PC-9 (cell line): Measurements from ENCODE around the gene TVP23B. TPM values are rescaled to one million over a fixed set of nuclear protein-coding genes. Genes with fewer than 3 reads are reported as not detected.
A peak's percentile ranks its signal among the peaks of the same experiment; 100 is the strongest.
"Not testable (repeated sequence)": the region's sequence is repeated elsewhere in the genome, so short reads cannot be mapped to it uniquely, and the experiment has no call there.

Experiments used
- BruUV-seq: library from RNA; stranded (reverse); fragments of 400-500 nt; replicated peaks from 2 replicates; lab custom pipeline; 2021; lab: Mats Ljungman, UMichigan
- CTCF ChIA-PET: fragments of 300-600 bp; sonication (Branson Sonifier 250); formaldehyde crosslinking; loops from one replicate; lab custom pipeline; 2022; ENCODE audit warnings: antibody characterized with exemption; lab: Charles Lee
- POLR2A ChIA-PET: fragments of 300-600 bp; sonication (Branson Sonifier 250); formaldehyde crosslinking; loops from one replicate; lab custom pipeline; 2022; ENCODE audit warnings: antibody characterized with exemption; ENCODE audit not compliant: unreplicated experiment; lab: Charles Lee
- DNase-seq, 2 experiments: peaks; one replicate each; pipeline versions ENCODE4 v3.0.0 to v3.0.0-alpha.2; 2015 to 2022; ENCODE audit warnings: mixed read lengths in 1 of 2
- H2AFZ ChIP-seq: fragments of 200-600 bp; sonication (generic); 2 replicates; pipeline ENCODE4 v1.8.1; 2017; ENCODE audit warnings: antibody characterized with exemption
- H3F3A ChIP-seq: fragments of 200-600 bp; sonication (generic); 2 replicates; pipeline ENCODE4 v1.8.1; 2017; ENCODE audit warnings: antibody characterized with exemption, mild to moderate bottlenecking, low read depth; ENCODE audit not compliant: insufficient read depth
- H3K27ac ChIP-seq: fragments of 200-600 bp; sonication (generic); 2 replicates; pipeline ENCODE4 v1.6.1; 2016; ENCODE audit warnings: mixed run types
- H3K27me3 ChIP-seq: fragments of 200-600 bp; sonication (generic); 2 replicates; pipeline ENCODE4 v1.6.1; 2016; ENCODE audit warnings: low read depth, mixed run types; ENCODE audit not compliant: insufficient read depth
- H3K36me3 ChIP-seq: fragments of 200-600 bp; sonication (generic); 2 replicates; pipeline ENCODE4 v1.6.1; 2016; ENCODE audit warnings: low read depth, mixed run types
- H3K4me1 ChIP-seq: fragments of 200-600 bp; sonication (generic); replicated peaks from 2 replicates; pipeline ENCODE4 v1.6.1; 2016; ENCODE audit warnings: mixed run types; ENCODE audit not compliant: insufficient read depth
- H3K4me2 ChIP-seq: fragments of 200-600 bp; sonication (generic); 2 replicates; pipeline ENCODE4 v1.6.1; 2017; ENCODE audit warnings: mixed run types
- H3K4me3 ChIP-seq: fragments of 200-600 bp; sonication (generic); 2 replicates; pipeline ENCODE4 v1.6.1; 2016; ENCODE audit warnings: mixed run types
- H3K79me2 ChIP-seq: fragments of 200-600 bp; sonication (generic); 2 replicates; pipeline ENCODE4 v1.6.1; 2017; ENCODE audit warnings: low read depth, mixed run types
- H3K9me2 ChIP-seq: fragments of 200-600 bp; sonication (generic); 2 replicates; pipeline ENCODE4 v1.8.1; 2017; ENCODE audit warnings: mild to moderate bottlenecking; ENCODE audit not compliant: insufficient read depth
- H3K9me3 ChIP-seq: fragments of 200-600 bp; sonication (generic); 2 replicates; pipeline ENCODE4 v1.8.1; 2016; ENCODE audit warnings: low read depth; ENCODE audit not compliant: insufficient read depth
- H4K20me1 ChIP-seq: fragments of 200-600 bp; sonication (generic); 2 replicates; pipeline ENCODE4 v1.8.1; 2017; ENCODE audit not compliant: insufficient read depth
- intact Hi-C: fragments of 100-400 bp; cut with micrococcal nuclease; formaldehyde crosslinking; loops from one replicate; pipeline ENCODE4 v1.10.0; 2022; ENCODE audit not compliant: unreplicated experiment
- total RNA-seq: library from RNA; stranded (reverse); gene quantifications from 2 replicates; pipeline ENCODE4 v1.2.3, GENCODE V29; 2021
- TF ChIP-seq, protein P1 (sequence below): fragments of 200-600 bp; sonication (generic); conservative IDR thresholded peaks from 2 replicates; pipeline ENCODE4 v1.6.1; 2017; ENCODE audit warnings: mixed run types, antibody characterized with exemption, mild to moderate bottlenecking, moderate library complexity

TVP23B gene
- total RNA-seq, 1 experiment from 2014 or later: 56.4 TPM

DNA sequence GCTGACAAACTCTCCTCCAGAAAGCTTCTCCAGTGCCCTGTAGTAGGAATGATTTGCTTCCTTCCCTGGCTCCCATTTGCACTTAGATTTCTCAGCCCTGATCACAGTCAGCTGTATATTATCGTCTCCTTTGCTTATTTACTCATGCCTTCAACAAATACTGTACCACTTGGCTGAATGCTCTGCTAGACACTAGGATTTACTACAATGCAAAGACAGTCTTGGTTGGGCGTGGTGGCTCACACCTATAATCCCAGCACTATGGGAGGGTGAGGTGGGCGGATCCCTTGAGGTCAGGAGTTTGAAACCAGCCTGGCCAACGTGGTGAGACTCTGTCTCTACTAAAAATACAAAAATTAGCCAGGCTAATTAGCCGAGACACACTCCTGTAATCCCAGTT is 5.9 kb downstream of the TVP23B start:
- H3K9me3 ChIP-seq, H3K4me2 ChIP-seq, CTCF ChIA-PET, H3K4me3 ChIP-seq, BruUV-seq, H2AFZ ChIP-seq, intact Hi-C loops, H4K20me1 ChIP-seq, H3K27me3 ChIP-seq, H3F3A ChIP-seq, DNase-seq, H3K27ac ChIP-seq, H3K9me2 ChIP-seq: not testable (repeated sequence)
- H3K36me3 ChIP-seq: peaks cover 24% of the 10 kb centered on the region
- peaks cover 18% of the 10 kb centered on the region for H3K4me1 ChIP-seq
- POLR2A ChIA-PET: interaction anchor here (0.6 kb wide), 1 partner anchor 10 kb away, joined by 5 read pairs; no protein-coding TSS in a partner anchor
- H3K79me2 ChIP-seq: peaks cover 60% of the 10 kb centered on the region

DNA sequence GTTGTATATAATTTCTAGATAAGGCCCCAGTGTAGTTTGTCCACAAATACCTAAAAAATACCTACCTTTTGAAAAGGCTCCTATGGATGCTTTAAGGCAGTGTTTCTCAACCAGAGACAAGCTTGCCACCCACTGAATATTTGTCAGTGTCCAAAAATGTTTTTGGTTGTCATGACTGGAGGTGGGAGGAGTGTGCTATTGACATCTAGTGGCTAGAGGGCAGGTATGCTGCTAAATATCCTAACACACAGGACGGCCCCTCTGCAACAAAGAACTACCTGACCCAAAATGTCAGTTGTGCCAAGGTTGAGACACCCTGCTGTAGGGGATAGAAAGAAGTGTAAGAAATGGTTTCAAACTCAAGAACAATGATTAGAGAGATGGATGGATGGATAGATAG is 10.4 kb downstream of the TVP23B start:
- H3K9me3 ChIP-seq, H3K27me3 ChIP-seq, H4K20me1 ChIP-seq, DNase-seq, intact Hi-C loops, H3K4me3 ChIP-seq, POLR2A ChIA-PET, H2AFZ ChIP-seq, H3K4me1 ChIP-seq, H3K9me2 ChIP-seq, H3K27ac ChIP-seq, CTCF ChIA-PET, H3F3A ChIP-seq, H3K4me2 ChIP-seq, BruUV-seq: not testable (repeated sequence)
- H3K36me3 ChIP-seq: peaks cover 22% of the 10 kb centered on the region
- TF ChIP-seq, protein P1, sequence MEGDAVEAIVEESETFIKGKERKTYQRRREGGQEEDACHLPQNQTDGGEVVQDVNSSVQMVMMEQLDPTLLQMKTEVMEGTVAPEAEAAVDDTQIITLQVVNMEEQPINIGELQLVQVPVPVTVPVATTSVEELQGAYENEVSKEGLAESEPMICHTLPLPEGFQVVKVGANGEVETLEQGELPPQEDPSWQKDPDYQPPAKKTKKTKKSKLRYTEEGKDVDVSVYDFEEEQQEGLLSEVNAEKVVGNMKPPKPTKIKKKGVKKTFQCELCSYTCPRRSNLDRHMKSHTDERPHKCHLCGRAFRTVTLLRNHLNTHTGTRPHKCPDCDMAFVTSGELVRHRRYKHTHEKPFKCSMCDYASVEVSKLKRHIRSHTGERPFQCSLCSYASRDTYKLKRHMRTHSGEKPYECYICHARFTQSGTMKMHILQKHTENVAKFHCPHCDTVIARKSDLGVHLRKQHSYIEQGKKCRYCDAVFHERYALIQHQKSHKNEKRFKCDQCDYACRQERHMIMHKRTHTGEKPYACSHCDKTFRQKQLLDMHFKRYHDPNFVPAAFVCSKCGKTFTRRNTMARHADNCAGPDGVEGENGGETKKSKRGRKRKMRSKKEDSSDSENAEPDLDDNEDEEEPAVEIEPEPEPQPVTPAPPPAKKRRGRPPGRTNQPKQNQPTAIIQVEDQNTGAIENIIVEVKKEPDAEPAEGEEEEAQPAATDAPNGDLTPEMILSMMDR: peak; percentile 38; the same call in 1 of the 2 replicates
- peaks cover 36% of the 10 kb centered on the region for H3K79me2 ChIP-seq

DNA sequence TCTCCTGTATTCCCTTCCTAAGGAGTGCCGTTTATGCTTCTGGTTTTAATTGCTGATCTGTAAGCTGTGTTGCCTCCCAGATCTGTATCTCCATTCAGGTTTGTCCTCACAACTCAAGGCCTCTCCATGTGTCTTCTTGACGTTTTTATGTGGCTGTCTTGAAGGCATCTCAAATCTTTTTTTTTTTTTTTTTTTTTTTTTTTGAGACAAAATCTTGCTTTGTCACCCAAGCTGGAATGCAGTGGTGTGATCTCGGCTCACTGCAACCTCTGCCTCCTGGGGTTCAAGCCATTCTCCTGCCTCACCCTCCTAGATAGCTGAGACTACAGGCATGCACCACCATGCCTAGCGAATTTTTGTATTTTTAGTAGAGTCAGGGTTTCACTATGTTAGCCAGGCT is 13.9 kb downstream of the TVP23B start:
- CTCF ChIA-PET, intact Hi-C loops, POLR2A ChIA-PET: not testable (repeated sequence)

DNA sequence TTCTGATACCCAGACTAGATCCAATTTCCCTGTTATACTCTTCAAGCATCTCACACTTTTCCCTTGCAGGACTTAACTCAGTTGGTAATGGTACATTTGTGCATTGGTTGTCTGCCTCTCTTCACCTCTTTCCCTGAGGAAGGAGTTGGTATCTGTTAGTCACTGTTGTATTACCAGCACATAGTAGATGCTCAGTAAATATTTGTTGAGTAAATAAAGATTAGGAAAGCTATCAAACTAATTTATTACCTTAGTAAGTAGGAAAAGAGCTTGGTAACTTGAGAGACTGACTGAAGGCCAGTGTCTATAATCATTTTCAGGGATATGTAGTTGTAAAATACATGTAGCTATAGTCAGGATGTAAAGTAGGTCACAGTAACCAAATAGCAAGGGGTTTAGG is 15.9 kb downstream of the TVP23B start:
- intact Hi-C loops, H3K27ac ChIP-seq, BruUV-seq, POLR2A ChIA-PET, DNase-seq, H3K9me2 ChIP-seq, H3F3A ChIP-seq, CTCF ChIA-PET, H3K9me3 ChIP-seq, H3K4me3 ChIP-seq, H3K4me2 ChIP-seq, H2AFZ ChIP-seq, H3K27me3 ChIP-seq, H3K4me1 ChIP-seq: not testable (repeated sequence)
- Histone ChIP-seq H4K20me1 (peaks cover 12% of the 10 kb centered on the region), H3K79me2 (peaks cover 19% of the 10 kb centered on the region), H3K36me3 (peaks cover 37% of the 10 kb centered on the region)

More for the DNA sequence above, 13.9 kb downstream of the TVP23B start:
- H3K4me3 ChIP-seq, H3K4me1 ChIP-seq, H3F3A ChIP-seq, H3K4me2 ChIP-seq, BruUV-seq, H2AFZ ChIP-seq, H4K20me1 ChIP-seq, H3K9me2 ChIP-seq, DNase-seq, H3K27ac ChIP-seq, H3K9me3 ChIP-seq, H3K27me3 ChIP-seq: not testable (repeated sequence)
- H3K79me2 ChIP-seq: peaks cover 19% of the 10 kb centered on the region
- H3K36me3 ChIP-seq: peaks cover 32% of the 10 kb centered on the region

DNA sequence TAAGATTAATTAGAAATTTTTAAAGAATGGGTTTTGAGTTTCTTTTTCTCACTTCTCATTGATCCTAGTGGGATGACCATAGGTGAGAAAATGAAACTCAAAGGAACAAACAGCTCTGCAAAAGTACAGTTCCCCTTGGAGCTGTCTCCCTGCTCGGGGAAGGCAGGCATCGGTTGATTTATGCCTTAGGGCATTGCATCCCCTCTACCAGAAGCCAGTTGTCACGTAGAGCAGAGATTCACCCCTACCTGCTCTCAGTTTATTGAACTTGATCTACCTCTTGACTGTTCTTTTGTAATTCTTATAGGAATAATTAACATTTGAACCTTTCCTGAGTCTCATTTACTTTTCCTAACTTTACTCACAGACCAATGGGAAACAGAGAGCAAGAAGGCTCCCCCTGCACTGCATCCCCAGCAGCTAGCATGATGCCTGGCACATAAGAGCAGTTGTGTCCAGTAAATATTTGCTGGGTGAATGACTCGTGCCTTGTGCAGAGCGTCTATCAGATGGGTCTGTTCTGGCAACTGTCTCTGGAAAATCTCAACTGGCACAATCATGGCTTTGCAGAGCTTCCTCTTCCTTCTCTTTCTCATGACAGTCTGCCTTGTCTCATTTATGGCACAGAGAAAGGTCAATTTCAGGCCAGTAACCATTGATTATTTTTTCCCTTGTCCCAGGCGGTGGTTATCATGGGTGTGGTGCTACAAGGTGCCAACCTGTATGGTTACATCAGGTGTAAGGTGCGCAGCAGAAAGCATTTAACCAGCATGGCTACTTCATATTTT is 22.7 kb downstream of the TVP23B start:
- H2AFZ ChIP-seq, H3K27me3 ChIP-seq, POLR2A ChIA-PET, BruUV-seq, H3K27ac ChIP-seq, H3K4me1 ChIP-seq, H3K9me3 ChIP-seq, H3K9me2 ChIP-seq, H3K4me2 ChIP-seq, CTCF ChIA-PET, DNase-seq, H4K20me1 ChIP-seq, H3K4me3 ChIP-seq, intact Hi-C loops, H3K79me2 ChIP-seq, H3F3A ChIP-seq: not testable (repeated sequence)
- H3K36me3 ChIP-seq: peaks cover 17% of the 10 kb centered on the region

DNA sequence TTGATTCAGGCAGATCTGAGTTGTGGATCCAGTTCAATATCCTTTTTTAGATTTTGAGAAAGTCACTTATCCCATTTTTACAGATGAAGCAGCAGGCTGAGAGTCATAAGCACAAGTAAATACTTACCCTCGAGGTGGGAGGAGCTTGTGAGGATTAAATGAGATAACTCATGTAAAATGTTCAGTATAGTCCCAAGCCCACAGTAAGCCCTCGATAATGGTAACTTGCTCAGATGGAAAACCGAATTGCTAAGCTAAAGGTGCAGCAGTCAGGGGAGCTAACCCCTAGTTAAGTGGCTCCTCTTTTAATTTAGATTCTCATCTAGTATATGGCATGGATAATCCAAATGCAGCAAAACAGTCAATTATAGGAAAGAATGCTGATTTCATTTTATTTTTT is 34.9 kb downstream of the TVP23B start:
- H3K27me3 ChIP-seq, H3K4me1 ChIP-seq, intact Hi-C loops, H3K4me3 ChIP-seq, CTCF ChIA-PET, H3K9me2 ChIP-seq, H4K20me1 ChIP-seq, H3K79me2 ChIP-seq, DNase-seq, H3K27ac ChIP-seq, H3K4me2 ChIP-seq, H2AFZ ChIP-seq, H3K36me3 ChIP-seq, H3K9me3 ChIP-seq, H3F3A ChIP-seq, POLR2A ChIA-PET, BruUV-seq: not testable (repeated sequence)
